ENCODE data around the gene FHL1.

The FHL1 gene

DNA sequence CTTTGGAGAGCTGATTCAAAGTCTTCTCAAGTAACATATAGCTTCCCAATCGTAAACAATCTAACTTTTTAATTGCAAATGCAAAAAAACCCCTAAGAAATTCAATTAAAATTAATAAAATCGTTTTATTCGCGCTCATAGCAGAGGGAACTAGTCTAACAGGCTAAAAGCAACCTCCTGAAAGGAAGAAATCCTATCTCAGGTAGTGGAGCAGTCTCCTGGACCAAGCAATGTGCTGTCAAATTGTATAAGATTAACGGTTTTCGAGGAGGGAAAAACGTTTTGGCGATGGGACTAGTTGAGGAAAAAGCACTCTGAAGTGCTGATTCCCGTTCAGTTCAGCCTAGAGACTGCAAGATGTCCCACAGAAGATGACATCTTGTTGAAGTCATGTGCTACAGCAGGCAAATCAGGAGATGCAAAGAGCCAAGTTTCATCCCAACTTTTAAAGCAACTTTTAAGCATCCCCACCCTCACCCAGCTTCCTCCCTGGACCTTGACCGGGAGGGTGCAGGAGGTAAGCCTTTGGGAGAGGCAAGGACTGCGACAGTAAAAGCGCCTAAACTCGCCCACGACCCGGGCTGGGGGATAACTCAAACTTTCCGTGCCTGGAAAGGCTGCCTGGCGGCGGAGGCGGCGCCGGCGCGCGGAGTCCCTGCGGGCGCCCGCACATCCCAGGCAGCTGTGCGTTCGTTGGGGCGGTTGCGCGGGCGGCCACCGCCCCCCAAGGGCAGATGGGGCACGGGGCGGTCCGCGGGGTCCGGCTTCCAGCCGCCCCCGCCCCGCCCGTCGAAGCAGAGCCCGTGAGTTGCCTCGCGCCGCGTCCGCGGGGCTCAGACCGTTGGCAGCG, 103.1 kb downstream of the FHL1 start:
- peak overlapping the region; percentile 74 to 94 for H3K27ac ChIP-seq
- TF ChIP-seq, protein P1, sequence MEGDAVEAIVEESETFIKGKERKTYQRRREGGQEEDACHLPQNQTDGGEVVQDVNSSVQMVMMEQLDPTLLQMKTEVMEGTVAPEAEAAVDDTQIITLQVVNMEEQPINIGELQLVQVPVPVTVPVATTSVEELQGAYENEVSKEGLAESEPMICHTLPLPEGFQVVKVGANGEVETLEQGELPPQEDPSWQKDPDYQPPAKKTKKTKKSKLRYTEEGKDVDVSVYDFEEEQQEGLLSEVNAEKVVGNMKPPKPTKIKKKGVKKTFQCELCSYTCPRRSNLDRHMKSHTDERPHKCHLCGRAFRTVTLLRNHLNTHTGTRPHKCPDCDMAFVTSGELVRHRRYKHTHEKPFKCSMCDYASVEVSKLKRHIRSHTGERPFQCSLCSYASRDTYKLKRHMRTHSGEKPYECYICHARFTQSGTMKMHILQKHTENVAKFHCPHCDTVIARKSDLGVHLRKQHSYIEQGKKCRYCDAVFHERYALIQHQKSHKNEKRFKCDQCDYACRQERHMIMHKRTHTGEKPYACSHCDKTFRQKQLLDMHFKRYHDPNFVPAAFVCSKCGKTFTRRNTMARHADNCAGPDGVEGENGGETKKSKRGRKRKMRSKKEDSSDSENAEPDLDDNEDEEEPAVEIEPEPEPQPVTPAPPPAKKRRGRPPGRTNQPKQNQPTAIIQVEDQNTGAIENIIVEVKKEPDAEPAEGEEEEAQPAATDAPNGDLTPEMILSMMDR (IDR thresholded peaks at IDR 0.05) = no peak
- DNase-seq (ENCODE audit: low spot score) = no peak
- H3K4me3 ChIP-seq = peak overlapping the region; percentile 85

DNA sequence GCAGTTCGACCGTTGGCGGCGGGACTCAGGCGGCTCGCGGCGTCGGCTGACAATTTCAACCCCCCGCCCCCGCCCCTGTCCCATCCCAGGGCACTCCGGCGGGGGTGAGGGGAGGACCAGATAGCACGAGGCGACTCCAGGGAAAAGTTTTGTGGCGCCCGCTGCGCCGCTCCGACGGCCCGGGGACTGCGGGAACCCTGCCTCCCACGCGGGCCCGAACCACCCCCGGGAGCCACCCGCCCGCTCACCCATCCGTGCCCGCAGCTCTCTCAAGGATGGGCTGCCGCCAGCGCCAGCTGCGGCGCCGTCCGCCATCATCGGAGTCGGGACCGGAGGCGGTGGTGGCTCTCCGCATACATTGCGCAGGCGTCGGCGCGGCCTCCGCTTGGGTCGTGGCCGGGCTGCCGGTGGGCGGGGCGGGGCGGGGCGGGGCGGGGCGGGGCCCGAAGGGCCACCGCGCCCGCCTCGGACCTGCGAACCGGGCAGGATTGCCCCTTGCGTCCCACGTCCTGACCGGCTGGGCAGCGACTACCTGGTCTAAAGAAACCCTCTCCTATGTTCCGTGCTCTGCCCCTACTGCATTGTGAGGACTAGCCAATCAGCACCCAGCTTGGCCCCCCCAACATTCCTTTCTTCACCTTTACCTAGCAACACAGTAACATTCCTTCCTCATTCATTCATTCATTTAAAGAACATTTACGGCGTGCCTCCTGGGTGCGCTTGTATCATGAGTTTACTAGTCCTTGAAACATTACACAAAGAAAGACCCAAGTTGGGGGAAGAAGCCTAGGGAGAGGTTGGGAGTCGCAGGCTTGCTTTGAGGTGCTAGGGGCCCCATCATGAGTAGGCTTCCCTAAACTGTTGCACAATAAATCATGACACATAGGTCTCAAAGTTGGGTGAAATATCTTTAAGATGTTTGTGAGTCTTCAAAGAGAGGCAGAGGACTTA, 104.0 kb downstream of the FHL1 start, which contains the start of gene MAP7D3:
TSS of gene MAP7D3 (minus strand) at position 360 of the 951 bp plus-strand sequence. CDS start at position 318, 42 bp downstream.
- no peak for DNase-seq (ENCODE audit: low spot score)
- TF ChIP-seq, protein P1 (IDR thresholded peaks at IDR 0.05) = no peak
- Histone ChIP-seq H3K4me3 (peak within 1 kb of the TSS; percentile 85), H3K27ac (peak within 1 kb of the TSS; percentile 74 to 94)

DNA sequence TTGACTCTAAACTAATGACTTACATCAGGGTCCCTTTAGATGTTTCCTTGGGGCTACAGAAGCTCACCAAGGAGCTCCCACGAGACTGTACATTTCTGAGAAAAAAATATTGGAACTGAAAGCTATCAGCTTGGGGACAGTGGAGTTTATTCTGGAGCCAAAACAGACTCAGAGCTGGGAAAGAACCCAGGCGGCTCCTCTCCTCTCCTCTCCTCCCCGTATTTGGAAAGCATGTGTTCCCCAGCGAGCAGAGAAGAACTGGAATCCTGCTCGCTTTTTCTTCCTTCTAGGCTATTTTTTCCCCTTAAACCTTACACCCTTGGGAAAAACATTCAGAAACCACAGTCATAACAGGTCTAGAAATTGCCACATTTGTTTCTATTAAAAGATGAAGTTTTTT, 108.2 kb downstream of the FHL1 start:
- TF ChIP-seq, protein P1 (IDR thresholded peaks at IDR 0.05) = no peak
- DNase-seq (ENCODE audit: low spot score) = no peak
- H3K27ac ChIP-seq = peak overlapping the region; percentile 41 to 58

DNA sequence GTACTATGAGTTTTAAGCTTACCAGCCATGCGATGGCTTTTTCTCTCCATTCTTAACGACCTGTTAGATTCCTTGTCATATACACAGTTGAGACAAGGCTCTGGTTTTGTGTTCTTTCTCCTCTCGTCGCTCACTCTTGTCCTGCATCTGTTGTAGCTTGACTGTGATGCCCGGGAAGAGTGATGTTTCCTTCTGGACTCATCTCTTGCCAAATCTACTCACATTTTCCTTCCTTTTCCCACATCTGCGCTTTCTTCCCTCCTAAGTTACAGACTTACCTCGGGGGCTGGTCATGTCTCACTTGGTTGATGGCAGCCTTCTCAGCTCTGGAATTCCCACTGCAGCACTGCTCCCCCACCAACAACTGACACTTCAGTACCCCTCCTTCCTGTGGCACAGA, 108.7 kb downstream of the FHL1 start:
- DNase-seq (ENCODE audit: low spot score) = no peak
- TF ChIP-seq, protein P1 (IDR thresholded peaks at IDR 0.05) = no peak
- Histone ChIP-seq H3K27ac (peak overlapping the region; percentile 58 to 83), H3K4me3 (no peak overlapping the region)

More for the DNA sequence above, 108.2 kb downstream of the FHL1 start:
- no peak overlapping the region for H3K4me3 ChIP-seq

DNA sequence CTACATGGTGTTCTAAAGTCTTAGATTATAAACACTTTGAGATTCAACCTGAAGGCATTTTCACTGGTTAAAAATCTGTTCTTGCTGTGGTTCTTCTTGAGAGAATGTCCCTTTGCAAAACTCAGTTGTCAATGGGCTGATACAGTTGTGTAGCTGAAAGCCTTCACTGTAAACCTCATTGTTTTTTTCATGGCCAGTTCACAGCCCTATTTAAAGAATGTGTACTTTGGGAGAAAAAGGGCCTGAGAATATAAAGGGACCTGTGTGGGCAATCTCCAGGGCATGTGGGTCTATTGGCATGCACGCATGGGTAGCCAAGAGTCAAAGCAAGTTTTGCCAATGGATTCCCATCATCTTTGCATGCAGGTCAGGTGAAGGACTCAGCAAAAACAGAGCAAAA, 111.6 kb downstream of the FHL1 start:
- TF ChIP-seq, protein P1 (IDR thresholded peaks at IDR 0.05) = no peak
- Histone ChIP-seq H3K27ac (peak overlapping the region; percentile 58 to 79), H3K4me3 (no peak overlapping the region)
- DNase-seq (ENCODE audit: low spot score) = no peak

DNA sequence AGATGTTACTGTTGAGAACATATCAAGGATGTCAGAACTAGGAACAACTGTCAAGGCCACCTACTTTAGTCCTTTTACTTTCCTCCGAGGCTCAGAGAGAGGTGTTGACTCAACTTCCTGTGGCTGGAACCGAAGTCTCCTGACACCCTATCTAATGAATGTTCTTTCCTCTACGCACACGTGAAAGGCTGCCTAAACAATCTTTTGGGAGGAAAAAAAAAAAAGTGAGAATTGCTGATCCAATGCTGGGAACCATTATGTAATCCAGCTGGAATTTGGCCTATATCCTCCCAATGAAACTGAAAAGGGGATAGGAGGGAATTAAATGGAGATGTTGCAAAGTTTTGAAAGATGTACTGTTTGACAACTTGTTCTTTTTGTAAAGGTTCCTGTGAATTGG, 112.2 kb downstream of the FHL1 start:
- Histone ChIP-seq H3K27ac (peak overlapping the region; percentile 58 to 79), H3K4me3 (no peak overlapping the region)
- no peak for DNase-seq (ENCODE audit: low spot score)
- TF ChIP-seq, protein P1 (IDR thresholded peaks at IDR 0.05) = no peak

All from coronary artery (tissue), 2 donors.